Neural cell (in vitro differentiated cells): ENCODE data around the gene REG1A. TPM values are rescaled to one million over a fixed set of nuclear protein-coding genes. Genes with fewer than 3 reads are reported as not detected.

Experiments used
- H2AFZ ChIP-seq: fragments of 200-600, 300-800 bp; sonication (generic), shearing (Covaris generic); 2 replicates; pipeline ENCODE4 v1.6.0; 2014; ENCODE audit warnings: low read depth, mild to moderate bottlenecking, antibody characterized with exemption, low read length, moderate library complexity
- H3F3A ChIP-seq: fragments of 200-600 bp; shearing (Covaris generic); 2 replicates; pipeline ENCODE4 v1.6.1; 2016; ENCODE audit warnings: mild to moderate bottlenecking, moderate library complexity, mixed read lengths, antibody characterized with exemption, low read length; ENCODE audit not compliant: insufficient read depth, poor library complexity, severe bottlenecking
- H3K27ac ChIP-seq: fragments of 200-600, 300-800 bp; sonication (generic), shearing (Covaris generic); 2 replicates; pipeline ENCODE4 v1.5.1; 2014; ENCODE audit warnings: mild to moderate bottlenecking, low read length, moderate library complexity
- H3K27me3 ChIP-seq: fragments of 300-800, 200-600 bp; sonication (generic), shearing (Covaris generic); 2 replicates; pipeline ENCODE4 v1.6.0; 2014; ENCODE audit warnings: mild to moderate bottlenecking, low read depth, low read length, moderate library complexity; ENCODE audit not compliant: insufficient read depth
- H3K36me3 ChIP-seq: fragments of 300-800, 200-600 bp; sonication (generic), shearing (Covaris generic); 2 replicates; pipeline ENCODE4 v1.5.1; 2014; ENCODE audit warnings: mild to moderate bottlenecking, antibody characterized with exemption, low read length, moderate library complexity; ENCODE audit not compliant: insufficient read depth
- H3K4me2 ChIP-seq: fragments of 300-800, 200-600 bp; sonication (generic), shearing (Covaris generic); 2 replicates; pipeline ENCODE4 v1.6.0; 2014; ENCODE audit warnings: mild to moderate bottlenecking, low read length
- H3K4me3 ChIP-seq: fragments of 300-800, 200-600 bp; sonication (generic), shearing (Covaris generic); 2 replicates; pipeline ENCODE4 v1.5.1; 2014; ENCODE audit warnings: mild to moderate bottlenecking, low read length, moderate library complexity
- H3K79me2 ChIP-seq: fragments of 200-600 bp; shearing (Covaris generic); replicated peaks from 2 replicates; pipeline ENCODE4 v1.6.0; 2014; ENCODE audit warnings: mild to moderate bottlenecking, low read length, moderate library complexity; ENCODE audit not compliant: insufficient read depth
- H3K9ac ChIP-seq: fragments of 300-800, 200-600 bp; sonication (generic), shearing (Covaris generic); 2 replicates; pipeline ENCODE4 v1.6.1; 2016; ENCODE audit warnings: mild to moderate bottlenecking, low read length, mixed read lengths
- H3K9me2 ChIP-seq: fragments of 200-600 bp; shearing (Covaris generic); 2 replicates; pipeline ENCODE4 v1.6.1; 2016; ENCODE audit warnings: mild to moderate bottlenecking, low read length, mixed read lengths; ENCODE audit not compliant: insufficient read depth
- H3K9me3 ChIP-seq: fragments of 200-600, 300-800 bp; sonication (generic), shearing (Covaris generic); 2 replicates; pipeline ENCODE4 v1.6.1; 2016; ENCODE audit warnings: mild to moderate bottlenecking, mixed run types, low read length, moderate library complexity, mixed read lengths
- H4K20me1 ChIP-seq: fragments of 200-600 bp; shearing (Covaris generic); 2 replicates; pipeline ENCODE4 v1.6.1; 2016; ENCODE audit warnings: mild to moderate bottlenecking, mixed run types; ENCODE audit not compliant: insufficient read depth
- CTCF ChIP-seq: fragments of 450-650 bp; IDR thresholded peaks from 2 replicates; pipeline ENCODE4 v1.5.1; 2014; ENCODE audit warnings: antibody characterized with exemption, mild to moderate bottlenecking, moderate library complexity; ENCODE audit not compliant: poor library complexity, severe bottlenecking
- EP300 ChIP-seq: fragments of 450-650 bp; conservative IDR thresholded peaks from 2 replicates; pipeline ENCODE4 v1.6.1; 2014; ENCODE audit warnings: antibody characterized with exemption, mild to moderate bottlenecking, moderate library complexity; ENCODE audit not compliant: poor library complexity, severe bottlenecking
- EZH2 ChIP-seq: fragments of 200-600, 300-800 bp; shearing (Covaris generic), sonication (generic); IDR thresholded peaks from 2 replicates; pipeline ENCODE4 v1.6.1; 2014; ENCODE audit warnings: antibody characterized with exemption, low read length, borderline replicate concordance, mild to moderate bottlenecking; ENCODE audit not compliant: insufficient read depth, poor library complexity, severe bottlenecking
- MXI1 ChIP-seq: fragments of 450-650 bp; conservative IDR thresholded peaks from 2 replicates; pipeline ENCODE4 v1.6.1; 2014; ENCODE audit warnings: antibody characterized with exemption, mild to moderate bottlenecking; ENCODE audit not compliant: poor library complexity, severe bottlenecking
- POLR2AphosphoS5 ChIP-seq: IDR thresholded peaks from 2 replicates; pipeline ENCODE4 v1.6.1; 2012
- RAD21 ChIP-seq: fragments of 450-650 bp; conservative IDR thresholded peaks from 2 replicates; pipeline ENCODE4 v1.6.1; 2014; ENCODE audit warnings: antibody characterized with exemption, mild to moderate bottlenecking, moderate library complexity
- REST ChIP-seq: IDR thresholded peaks from 2 replicates; pipeline ENCODE4 v1.6.1; 2012; ENCODE audit warnings: borderline replicate concordance
- SMC3 ChIP-seq: fragments of 450-650 bp; conservative IDR thresholded peaks from 2 replicates; pipeline ENCODE4 v1.6.1; 2014; ENCODE audit warnings: antibody characterized with exemption, mild to moderate bottlenecking, moderate library complexity; ENCODE audit not compliant: poor library complexity
- TAF1 ChIP-seq: IDR thresholded peaks from 2 replicates; pipeline ENCODE4 v1.6.1; 2012; ENCODE audit warnings: low read depth
- polyA plus RNA-seq: library from polyadenylated mRNA; depleted of rRNA; stranded (reverse); fragments of >200 nt; gene quantifications from 2 replicates; pipeline ENCODE4 v1.2.3, GENCODE V29; 2014

The REG1A gene
- polyA plus RNA-seq, 1 donor from 2014 or later, result not detected

- Histone ChIP-seq H3K9me3 (no peaks in the 10 kb centered on the region), H4K20me1 (no peaks in the 10 kb centered on the region), H3K36me3 (no peaks in the 10 kb centered on the region), H3K27ac (no peak overlapping the region), H3K4me2 (no peak overlapping the region), H3F3A (no peaks in the 10 kb centered on the region), H3K79me2 (no peaks in the 10 kb centered on the region), H3K9ac (no peak overlapping the region), H3K27me3 (no peaks in the 10 kb centered on the region), H3K4me3 (no peak overlapping the region), H3K9me2 (no peaks in the 10 kb centered on the region), H2AFZ (no peak overlapping the region)
- TF ChIP-seq RAD21 (no peak), TAF1 (no peak), SMC3 (no peak), EP300 (no peak), MXI1 (no peak), REST (no peak), CTCF (no peak), POLR2AphosphoS5 (no peak)
Observed at GRCh38 chr2:79084495-79085135, 35.7 kb upstream of the REG1A start.

GRCh38 chr2:79085382-79085781, 34.9 kb upstream of the REG1A start:
- no peak overlapping the region for H3K27ac ChIP-seq
- no peaks in the 10 kb centered on the region for H3F3A ChIP-seq
- no peak overlapping the region for H2AFZ ChIP-seq

More at GRCh38 chr2:79085382-79085781, 34.9 kb upstream of the REG1A start:
- H3K4me3 ChIP-seq, result no peak overlapping the region
- no peaks in the 10 kb centered on the region for H3K79me2 ChIP-seq
- no peak overlapping the region for H3K4me2 ChIP-seq
- no peaks in the 10 kb centered on the region for H3K9me3 ChIP-seq
- no peak overlapping the region for H3K9ac ChIP-seq
- H3K9me2 ChIP-seq, result no peaks in the 10 kb centered on the region
- no peak for TF ChIP-seq SMC3
- TF ChIP-seq TAF1, result no peak
- TF ChIP-seq EZH2, result no peak
- no peak for TF ChIP-seq REST
- TF ChIP-seq CTCF, result no peak
- TF ChIP-seq RAD21, result no peak
- TF ChIP-seq MXI1, result no peak
- no peak for TF ChIP-seq EP300
- TF ChIP-seq POLR2AphosphoS5, result no peak
- H3K36me3 ChIP-seq, result no peaks in the 10 kb centered on the region
- H4K20me1 ChIP-seq, result no peaks in the 10 kb centered on the region
- H3K27me3 ChIP-seq, result no peaks in the 10 kb centered on the region
